Heart left ventricle (tissue), 13 donors: ENCODE results near the gene NECTIN4.

Experiments used
- CTCF ChIP-seq, 12 donors: fragments of 200-600 bp; sonication (generic) in 4 of 12; IDR thresholded peaks; one replicate each; pipeline versions ENCODE4 v1.5.0 to v1.8.0; 2018 to 2022; ENCODE audit warnings: antibody characterized with exemption in 12 of 12, mild to moderate bottlenecking in 5 of 12
- POLR2A ChIP-seq, 2 donors: fragments of 450-650 bp; IDR thresholded peaks; one replicate each; pipeline ENCODE4 v1.6.1; 2017; ENCODE audit warnings: antibody characterized with exemption in 2 of 2, mild to moderate bottlenecking in 2 of 2, moderate library complexity in 2 of 2
- donor health status: ischemic (EF 13 %, LVEDD 7.1; RV severe dilation, severe dysfunction).
- donor health status: DM: no; HTN: yes; CAD: no.
- donor health status: DM: no; HTN: no; CAD: no.
- donor health status: ischemic (EF 25% LVEDD 6.9; RV normal size, moderate dysfunction).
- donor health status: ischemic (EF 25% LVEDD 5.7; RV mildly dilated, moderate dysfunction).
- donor health status: ischemic (EF 35%, LVEDD 5.7; RV mildly dilated, moderate dysfunction).
- donor health status: nonischemic (EF 11% LVEDD 7.7; RV severe dilation, severe dysfunction).
- donor health status: DM: yes; HTN: yes; CAD: no.
- donor health status: PGD.
- donor health status: ischemic (EF 29% LVEDD 5.4; RV normal size, mild dysfunction).
- donor health status: nonischemic (EF 23%, LVEDD 6.1; RV moderate dilation, normal function).

GRCh38 chr1:161044535-161044907 is 44.8 kb downstream of the NECTIN4 start:
- TF ChIP-seq CTCF (IDR thresholded peaks at IDR 0.05) (no peak), POLR2A (IDR thresholded peaks at IDR 0.05) (no peak)
